Naive thymus-derived CD8-positive, alpha-beta T cell (primary cell): ENCODE results near the gene PTMS. TPM values are rescaled to one million over a fixed set of nuclear protein-coding genes. Genes with fewer than 3 reads are reported as not detected.

Experiments used
- ATAC-seq, 2 donors: fragments of 150-1000 bp; cut with Tn5 transposase in 1 of 2; sonication (Bioruptor Pico), chemical (Tn5 transposase) in 1 of 2; 1 replicate in 1 of 2; 2 replicates in 1 of 2; pipeline ENCODE4 v1.10.0; 2021; ENCODE audit warnings: mild to moderate bottlenecking in 2 of 2, moderate library complexity in 2 of 2
- POLR2A ChIA-PET: fragments of 350-600 bp; sonication (Branson Sonifier 250); formaldehyde crosslinking; loops from one replicate; lab custom pipeline; 2021; ENCODE audit warnings: antibody characterized with exemption; lab: Charles Lee
- DNase-seq, 10 donors: peaks; one replicate each; pipeline versions ENCODE4 v3.0.0 to v3.0.0-alpha.2; 2020 to 2022
- H3K27ac Mint-ChIP-seq, 10 donors: one replicate each; pipeline ENCODE4 v1.8.0; 2020 to 2022; ENCODE audit warnings: mild to moderate bottlenecking in 10 of 10, mixed read lengths in 10 of 10, moderate library complexity in 4 of 10, inconsistent platforms in 1 of 10
- H3K27me3 Mint-ChIP-seq, 5 donors: one replicate each; pipeline ENCODE4 v1.8.0; 2021 to 2022; ENCODE audit warnings: mixed read lengths in 5 of 5
- H3K36me3 Mint-ChIP-seq, 3 donors: one replicate each; pipeline ENCODE4 v1.8.0; 2020 to 2022; ENCODE audit warnings: mixed read lengths in 3 of 3, mild to moderate bottlenecking in 2 of 3, inconsistent platforms in 1 of 3
- H3K4me1 Mint-ChIP-seq, 4 donors: one replicate each; pipeline ENCODE4 v1.8.0; 2021 to 2022; ENCODE audit warnings: mixed read lengths in 4 of 4
- H3K4me3 Mint-ChIP-seq, 10 donors: one replicate each; pipeline ENCODE4 v1.8.0; 2020 to 2022; ENCODE audit warnings: mild to moderate bottlenecking in 10 of 10, mixed read lengths in 10 of 10, moderate library complexity in 6 of 10, inconsistent platforms in 1 of 10
- H3K9me3 Mint-ChIP-seq, 9 donors: one replicate each; pipeline ENCODE4 v1.8.0; 2020 to 2022; ENCODE audit warnings: mixed read lengths in 9 of 9, mild to moderate bottlenecking in 3 of 9, inconsistent platforms in 1 of 9, moderate library complexity in 1 of 9
- polyA plus RNA-seq, 3 donors: library from polyadenylated mRNA; unstranded; fragments of 300-500 nt; fragmentation: Illumina TruSeq; gene quantifications; one replicate each; pipeline ENCODE4 v1.2.3, GENCODE V29; 2021
- total RNA-seq, 8 experiments: library from RNA in 2 of 8; stranded (reverse) in 2 of 8; gene quantifications; one replicate each; pipeline ENCODE4 v1.2.3 and lab custom pipeline; 2021 to 2026

The PTMS gene
- total and polyA plus RNA-seq, 5 experiments from 2014 or later: 0.55 to 4.8 TPM; not detected in 3

DNA sequence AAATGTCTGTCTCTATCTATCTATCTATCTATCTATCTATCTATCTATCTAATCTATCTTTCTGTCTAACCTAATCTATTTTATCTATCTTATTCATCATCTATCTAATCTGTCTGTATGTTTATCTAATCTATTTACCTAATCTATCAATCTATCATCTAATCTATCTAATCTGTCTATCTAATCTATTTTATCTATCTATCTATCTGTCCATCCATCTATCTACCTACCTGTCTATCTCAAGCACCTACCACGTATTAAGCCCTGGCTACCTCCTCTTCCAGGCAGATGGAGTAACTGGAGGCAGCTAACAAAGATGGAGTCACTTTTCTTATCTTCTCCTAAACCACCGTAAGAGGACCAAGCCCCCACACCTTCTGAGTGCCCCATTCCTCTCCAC, 28.9 kb downstream of the PTMS start:
- H3K4me3 Mint-ChIP-seq: no peak overlapping the region
- no peaks in the 10 kb centered on the region for H3K36me3 Mint-ChIP-seq
- POLR2A ChIA-PET: no interaction called here
- ATAC-seq: no peak
- no peaks in the 10 kb centered on the region for H3K9me3 Mint-ChIP-seq
- H3K4me1 Mint-ChIP-seq: peaks cover 15 to 30% (median 23%) of the 10 kb centered on the region in 4 donors
- DNase-seq: no peak
- peaks cover 0 to 32% (median 8%) of the 10 kb centered on the region in 5 donors for H3K27me3 Mint-ChIP-seq
- H3K27ac Mint-ChIP-seq: peak overlapping the region in 1 of 10 donors; percentile 90

DNA sequence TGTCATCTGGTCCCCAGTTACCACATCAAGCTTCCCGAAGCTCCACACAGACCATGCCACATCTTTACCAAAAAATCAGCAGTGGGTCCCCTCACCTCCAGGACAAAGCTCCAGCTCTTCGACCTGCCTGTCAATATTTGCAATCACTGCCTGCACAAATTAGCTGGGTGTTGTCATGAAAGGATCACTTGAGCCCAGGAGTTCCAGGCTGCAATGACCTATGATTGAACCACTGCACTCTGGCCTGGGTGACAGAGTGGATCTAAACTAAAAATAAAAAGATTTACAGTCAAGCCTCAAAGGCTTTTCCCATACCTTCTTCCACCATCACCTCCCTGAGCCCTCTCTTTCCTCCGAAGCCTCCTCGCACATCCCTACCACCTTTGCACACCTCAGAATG, 30.4 kb downstream of the PTMS start:
- Mint-ChIP-seq H3K27ac (no peak overlapping the region), H3K4me3 (no peak overlapping the region), H3K9me3 (no peaks in the 10 kb centered on the region), H3K4me1 (peaks cover 15 to 22% (median 21%) of the 10 kb centered on the region in 4 donors), H3K27me3 (peaks cover 0 to 33% (median 9%) of the 10 kb centered on the region in 5 donors), H3K36me3 (no peaks in the 10 kb centered on the region)
- no peak for ATAC-seq
- DNase-seq: no peak
- POLR2A ChIA-PET: interaction anchor here (0.5 kb wide), 1 partner anchor 347 kb away, joined by 4 read pairs; no protein-coding TSS in a partner anchor

DNA sequence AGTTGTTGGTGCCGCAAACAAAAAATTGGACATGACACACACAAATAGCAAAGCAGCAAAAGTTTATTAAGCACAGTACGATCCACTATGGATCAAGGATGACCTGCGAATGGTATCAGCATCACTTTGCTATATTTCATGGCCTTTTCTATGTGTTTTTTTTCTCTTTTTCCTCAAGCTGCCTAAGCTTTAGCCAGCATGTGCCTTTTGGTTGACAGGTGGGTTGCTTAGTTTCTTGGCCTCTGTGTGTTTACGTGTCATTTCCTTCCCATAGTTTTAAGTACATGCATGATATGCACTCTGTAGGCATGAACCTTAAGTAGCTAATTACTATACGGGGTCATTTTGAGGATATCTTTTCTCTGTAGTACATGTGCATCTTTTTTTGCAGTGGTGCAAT, 33.0 kb downstream of the PTMS start:
- H3K9me3 Mint-ChIP-seq: no peaks in the 10 kb centered on the region
- POLR2A ChIA-PET: no interaction called here
- ATAC-seq: no peak

DNA sequence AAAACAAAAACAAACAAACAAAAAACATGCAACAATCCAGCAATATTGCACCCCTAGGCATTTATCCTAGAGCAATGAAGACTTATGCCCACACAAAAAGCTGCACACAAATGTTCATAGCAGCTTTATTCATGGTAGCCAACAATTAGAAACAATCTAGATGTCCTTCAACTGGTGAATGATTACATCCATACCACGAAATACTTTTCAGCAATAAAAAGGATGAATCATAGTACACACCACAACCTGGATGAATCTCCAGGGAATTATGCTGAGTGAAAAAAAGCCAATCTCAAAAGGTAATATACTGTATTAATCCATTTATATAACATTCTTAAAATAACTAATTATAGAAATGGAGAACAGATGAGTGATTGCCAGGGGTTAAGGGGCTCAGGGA, 41.0 kb downstream of the PTMS start:
- H3K27ac Mint-ChIP-seq: no peak overlapping the region
- no peaks in the 10 kb centered on the region for H3K36me3 Mint-ChIP-seq
- no peak overlapping the region for H3K4me3 Mint-ChIP-seq
- POLR2A ChIA-PET: interaction anchor here (0.5 to 0.7 kb wide), 2 partner anchors 192 to 268 kb away, joined by 3 to 7 read pairs; no protein-coding TSS in a partner anchor
- H3K4me1 Mint-ChIP-seq: peaks cover 0 to 2% (median 0%) of the 10 kb centered on the region in 4 donors
- H3K27me3 Mint-ChIP-seq: peaks cover 0 to 2% (median 0%) of the 10 kb centered on the region in 5 donors
- no peak for ATAC-seq
- no peak for DNase-seq
- no peaks in the 10 kb centered on the region for H3K9me3 Mint-ChIP-seq

More for the DNA sequence above, 33.0 kb downstream of the PTMS start:
- DNase-seq: no peak
- no peak overlapping the region for H3K4me3 Mint-ChIP-seq
- H3K27me3 Mint-ChIP-seq: peaks cover 0 to 33% (median 10%) of the 10 kb centered on the region in 5 donors
- H3K27ac Mint-ChIP-seq: no peak overlapping the region
- peaks cover 0 to 2% (median 0%) of the 10 kb centered on the region in 4 donors for H3K4me1 Mint-ChIP-seq
- H3K36me3 Mint-ChIP-seq: no peaks in the 10 kb centered on the region

DNA sequence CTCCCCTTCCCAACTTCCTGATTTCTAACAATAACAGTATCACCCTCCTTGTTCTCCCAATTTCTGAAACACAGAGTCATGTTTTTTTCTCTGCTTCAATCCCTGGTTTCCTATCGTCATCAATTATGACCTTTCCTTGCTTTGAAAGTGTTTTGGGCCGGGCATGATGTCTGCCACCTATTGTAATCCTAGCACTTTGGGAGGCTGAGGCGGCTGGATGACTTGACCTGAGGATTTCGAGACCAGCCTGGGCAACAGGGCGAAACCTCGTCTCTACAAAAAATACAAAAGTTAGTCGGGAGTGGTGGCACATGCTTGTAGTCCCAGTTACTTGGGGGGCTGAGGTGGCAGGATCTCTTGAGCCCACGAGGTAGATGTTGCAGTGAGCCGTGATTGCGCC, 42.9 kb downstream of the PTMS start:
- ATAC-seq (no peak), DNase-seq (no peak)
- Mint-ChIP-seq H3K4me1 (peaks cover 0 to 2% (median 0%) of the 10 kb centered on the region in 4 donors), H3K4me3 (no peak overlapping the region), H3K27me3 (peaks cover 0 to 2% (median 0%) of the 10 kb centered on the region in 5 donors), H3K9me3 (no peaks in the 10 kb centered on the region), H3K36me3 (no peaks in the 10 kb centered on the region), H3K27ac (no peak overlapping the region)
- POLR2A ChIA-PET: interaction anchor here (0.5 to 1.5 kb wide), 2 partner anchors 18 to 21 kb away, joined by 5 read pairs; no protein-coding TSS in a partner anchor

DNA sequence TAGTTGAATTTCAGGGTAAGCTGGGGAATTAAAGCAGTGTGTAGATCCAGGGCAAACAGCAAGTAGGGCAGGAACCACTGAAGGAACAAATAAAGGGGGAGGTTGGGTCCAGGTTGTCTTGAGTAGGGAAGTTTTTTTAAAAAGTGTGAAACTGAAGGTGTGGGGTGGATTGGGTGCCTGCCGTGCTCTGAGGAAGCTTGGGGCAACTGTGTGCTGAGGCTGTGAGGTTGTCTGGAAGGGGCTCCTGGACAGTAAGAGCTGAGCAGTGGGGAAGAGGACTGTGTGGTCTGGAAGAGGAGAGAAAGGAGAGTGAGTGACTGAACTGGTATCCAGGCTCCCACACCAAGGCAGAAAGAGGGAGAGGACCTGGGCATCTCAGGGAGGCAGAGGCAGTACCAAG, 44.6 kb downstream of the PTMS start:
- H3K4me3 Mint-ChIP-seq: no peak overlapping the region
- no peak for DNase-seq
- H3K4me1 Mint-ChIP-seq: peaks cover 0 to 2% (median 0%) of the 10 kb centered on the region in 4 donors
- no peak for ATAC-seq
- H3K9me3 Mint-ChIP-seq: no peaks in the 10 kb centered on the region
- H3K27me3 Mint-ChIP-seq: peaks cover 0 to 3% (median 0%) of the 10 kb centered on the region in 5 donors
- H3K27ac Mint-ChIP-seq: peak overlapping the region in 2 of 10 donors; percentile 27 to 57
- POLR2A ChIA-PET: no interaction called here
- H3K36me3 Mint-ChIP-seq: no peaks in the 10 kb centered on the region

DNA sequence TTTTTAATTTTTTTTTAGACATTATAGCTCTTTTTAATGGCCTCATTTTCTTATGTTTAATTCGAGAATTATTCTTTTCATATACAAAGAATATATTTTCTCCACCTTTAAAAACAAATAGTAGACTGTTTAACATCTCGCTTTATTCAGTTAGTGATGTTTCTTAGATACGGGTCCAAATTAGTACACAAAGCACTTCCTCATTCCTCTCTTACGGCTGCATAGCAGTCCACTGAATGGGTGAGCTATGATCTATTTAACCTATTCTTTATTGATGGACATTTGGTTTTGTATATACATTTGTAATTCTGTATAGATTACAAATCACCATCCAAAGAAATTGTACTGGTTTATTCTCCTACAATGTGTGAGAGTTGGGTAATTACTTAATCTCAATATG, 47.2 kb downstream of the PTMS start:
- Mint-ChIP-seq H3K36me3 (no peaks in the 10 kb centered on the region), H3K9me3 (no peaks in the 10 kb centered on the region), H3K27ac (no peak overlapping the region), H3K27me3 (peaks cover 0 to 3% (median 0%) of the 10 kb centered on the region in 5 donors), H3K4me1 (peaks cover 0 to 6% (median 1%) of the 10 kb centered on the region in 4 donors), H3K4me3 (no peak overlapping the region)
- POLR2A ChIA-PET: interaction anchor here (0.7 kb wide), 1 partner anchor 197 kb away, joined by 4 read pairs; no protein-coding TSS in a partner anchor
- no peak for DNase-seq
- no peak for ATAC-seq

DNA sequence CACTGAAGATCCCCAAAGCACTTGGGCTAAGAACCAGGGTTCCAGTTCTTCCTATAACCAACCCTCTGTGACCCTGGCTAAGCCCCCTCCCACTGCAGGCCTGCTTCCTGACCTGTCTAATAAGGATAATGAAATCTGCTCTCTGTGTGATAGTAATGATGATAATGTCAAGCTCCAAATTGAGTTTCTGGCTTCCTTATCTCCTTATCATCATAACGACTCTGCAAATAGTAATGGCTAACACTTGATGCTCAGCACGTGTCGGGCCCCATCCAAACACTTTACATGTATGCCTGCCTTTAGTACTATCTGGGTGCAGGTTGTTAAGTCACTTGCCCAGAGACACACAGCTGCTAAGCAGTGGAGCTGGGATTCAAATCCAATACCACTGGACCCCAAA, 50.4 kb downstream of the PTMS start:
- Mint-ChIP-seq H3K27me3 (peaks cover 0 to 10% (median 7%) of the 10 kb centered on the region in 5 donors), H3K36me3 (no peaks in the 10 kb centered on the region), H3K27ac (no peak overlapping the region), H3K4me3 (no peak overlapping the region), H3K9me3 (no peaks in the 10 kb centered on the region), H3K4me1 (peaks cover 7 to 10% (median 9%) of the 10 kb centered on the region in 4 donors)
- POLR2A ChIA-PET: no interaction called here
- DNase-seq (no peak), ATAC-seq (no peak)

DNA sequence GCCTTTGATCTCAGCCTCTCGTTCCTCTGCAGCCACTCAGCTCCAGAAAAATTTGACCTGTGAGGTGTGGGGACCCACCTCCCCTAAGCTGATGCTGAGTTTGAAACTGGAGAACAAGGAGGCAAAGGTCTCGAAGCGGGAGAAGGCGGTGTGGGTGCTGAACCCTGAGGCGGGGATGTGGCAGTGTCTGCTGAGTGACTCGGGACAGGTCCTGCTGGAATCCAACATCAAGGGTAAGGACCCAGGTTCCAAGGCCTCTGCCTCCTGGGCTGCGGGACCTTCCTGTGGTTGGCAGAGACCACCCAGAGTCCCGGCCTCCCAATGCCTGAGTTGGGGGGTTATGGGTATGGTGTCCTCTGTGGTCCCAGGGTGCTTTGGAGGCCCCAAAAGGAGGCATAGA, 50.9 kb downstream of the PTMS start:
- ATAC-seq: no peak
- Mint-ChIP-seq H3K27me3 (peaks cover 0 to 15% (median 9%) of the 10 kb centered on the region in 5 donors), H3K4me1 (peaks cover 11 to 15% (median 12%) of the 10 kb centered on the region in 4 donors), H3K27ac (peak overlapping the region in 1 of 10 donors; percentile 50), H3K9me3 (no peaks in the 10 kb centered on the region), H3K4me3 (no peak overlapping the region), H3K36me3 (no peaks in the 10 kb centered on the region)
- POLR2A ChIA-PET: interaction anchor here (0.5 kb wide), 1 partner anchor 85 kb away, joined by 3 read pairs; no protein-coding TSS in a partner anchor
- DNase-seq: no peak

DNA sequence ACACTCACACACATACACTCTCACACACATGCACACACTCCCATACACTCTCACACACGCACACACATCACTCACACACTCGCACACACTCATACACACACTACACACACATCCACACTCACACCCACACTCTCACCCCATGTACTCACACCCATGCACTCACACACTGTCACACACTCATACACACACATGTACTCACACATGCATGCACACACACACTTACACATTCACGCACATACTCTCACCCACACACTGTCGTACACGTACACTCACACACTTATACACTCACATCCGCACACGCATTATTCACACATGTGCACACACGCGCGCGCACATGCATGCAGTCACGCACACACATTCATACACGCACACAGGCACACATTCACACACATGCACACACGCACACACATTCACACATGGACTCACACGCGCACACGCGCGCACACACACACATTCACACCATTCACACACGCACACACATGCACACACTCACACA, 51.5 kb downstream of the PTMS start:
- H3K4me1 Mint-ChIP-seq: peaks cover 12 to 21% (median 13%) of the 10 kb centered on the region in 4 donors
- peaks cover under 1 to 21% (median 12%) of the 10 kb centered on the region in 5 donors for H3K27me3 Mint-ChIP-seq
- POLR2A ChIA-PET: no interaction called here
- H3K36me3 Mint-ChIP-seq: no peaks in the 10 kb centered on the region
- DNase-seq (no peak), ATAC-seq (no peak)
- no peaks in the 10 kb centered on the region for H3K9me3 Mint-ChIP-seq
- H3K4me3 Mint-ChIP-seq: no peak overlapping the region
- H3K27ac Mint-ChIP-seq: peak overlapping the region in 2 of 10 donors; percentile 8 to 35

DNA sequence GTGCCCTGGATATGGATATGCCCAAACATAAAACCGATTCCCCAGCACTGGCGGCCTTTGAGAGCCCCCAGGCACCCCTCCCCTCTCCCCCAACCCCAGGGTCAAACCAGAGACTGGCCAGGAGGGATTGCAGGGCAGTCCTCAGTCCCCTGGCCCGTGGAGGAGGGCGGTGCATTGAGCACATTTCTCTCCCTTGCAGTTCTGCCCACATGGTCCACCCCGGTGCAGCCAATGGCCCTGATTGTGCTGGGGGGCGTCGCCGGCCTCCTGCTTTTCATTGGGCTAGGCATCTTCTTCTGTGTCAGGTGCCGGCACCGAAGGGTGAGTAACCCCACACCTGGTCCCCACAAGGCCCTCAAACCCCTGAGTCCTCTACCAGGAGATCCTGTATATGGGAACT, 52.1 kb downstream of the PTMS start:
- H3K36me3 Mint-ChIP-seq: no peaks in the 10 kb centered on the region

DNA sequence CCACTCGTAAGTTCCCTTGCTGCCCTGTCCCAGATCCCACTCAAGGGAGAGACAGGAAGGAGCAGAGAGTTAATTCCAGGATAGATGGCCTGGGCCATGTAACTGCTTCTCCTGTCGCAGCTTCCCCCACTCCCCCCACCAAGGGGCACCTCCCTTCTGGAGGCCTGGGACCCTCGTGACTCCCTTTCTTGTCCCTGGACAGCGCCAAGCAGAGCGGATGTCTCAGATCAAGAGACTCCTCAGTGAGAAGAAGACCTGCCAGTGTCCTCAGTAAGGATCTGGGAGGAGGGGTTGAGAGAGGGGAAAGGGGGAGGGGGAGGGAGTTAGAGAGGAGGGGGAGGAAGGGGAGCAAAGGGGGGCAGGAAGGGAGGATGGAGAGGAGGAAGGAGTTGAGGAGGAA, 52.5 kb downstream of the PTMS start:
- ATAC-seq: no peak
- no peak for DNase-seq
- POLR2A ChIA-PET: no interaction called here
- peaks cover 1 to 31% (median 19%) of the 10 kb centered on the region in 5 donors for H3K27me3 Mint-ChIP-seq
- peaks cover 12 to 24% (median 13%) of the 10 kb centered on the region in 4 donors for H3K4me1 Mint-ChIP-seq
- no peak overlapping the region for H3K4me3 Mint-ChIP-seq
- H3K36me3 Mint-ChIP-seq: no peaks in the 10 kb centered on the region
- H3K9me3 Mint-ChIP-seq: no peaks in the 10 kb centered on the region
- no peak overlapping the region for H3K27ac Mint-ChIP-seq

More for the DNA sequence above, 52.1 kb downstream of the PTMS start:
- H3K4me1 Mint-ChIP-seq: peaks cover 12 to 24% (median 13%) of the 10 kb centered on the region in 4 donors
- no peaks in the 10 kb centered on the region for H3K9me3 Mint-ChIP-seq
- no peak for ATAC-seq
- POLR2A ChIA-PET: no interaction called here
- H3K27me3 Mint-ChIP-seq: peaks cover 1 to 27% (median 17%) of the 10 kb centered on the region in 5 donors
- H3K27ac Mint-ChIP-seq: no peak overlapping the region
- no peak overlapping the region for H3K4me3 Mint-ChIP-seq
- DNase-seq: no peak
